WTC11 (cell line): ENCODE data around the gene FAM174B. TPM values are rescaled to one million over a fixed set of nuclear protein-coding genes. Genes with fewer than 3 reads are reported as not detected.

Source experiments
- ATAC-seq: fragments of 200-7000 bp; cut with Tn5 transposase; 2 replicates; pipeline ENCODE4 v1.10.0; 2021; ENCODE audit warnings: mild to moderate bottlenecking, moderate library complexity
- CTCF ChIA-PET: fragments of 300-600 bp; sonication (Branson Sonifier 250); formaldehyde crosslinking; loops from one replicate; lab custom pipeline; 2021; ENCODE audit warnings: antibody characterized with exemption; lab: Charles Lee
- POLR2A ChIA-PET: fragments of 350-600 bp; sonication (Branson Sonifier 250); formaldehyde crosslinking; loops from one replicate; lab custom pipeline; 2021; ENCODE audit warnings: antibody characterized with exemption; lab: Charles Lee
- DNase-seq: peaks from one replicate; pipeline ENCODE4 v3.0.0; 2021; ENCODE audit warnings: low spot score
- H3K27ac Mint-ChIP-seq: 2 replicates; pipeline ENCODE4 v1.8.0; 2021; ENCODE audit warnings: mixed read lengths
- H3K27me3 Mint-ChIP-seq: 2 replicates; pipeline ENCODE4 v1.8.0; 2021; ENCODE audit warnings: low read depth, mild to moderate bottlenecking, moderate library complexity, mixed read lengths
- H3K36me3 Mint-ChIP-seq: 2 replicates; pipeline ENCODE4 v1.8.0; 2021; ENCODE audit warnings: mixed read lengths
- H3K4me1 Mint-ChIP-seq: 2 replicates; pipeline ENCODE4 v1.8.0; 2022; ENCODE audit warnings: mixed read lengths
- H3K4me3 Mint-ChIP-seq: 2 replicates; pipeline ENCODE4 v1.8.0; 2021; ENCODE audit warnings: mild to moderate bottlenecking, moderate library complexity, mixed read lengths
- H3K9me3 Mint-ChIP-seq: 2 replicates; pipeline ENCODE4 v1.8.0; 2021; ENCODE audit warnings: mixed read lengths
- ESRRA ChIP-seq: sonication (generic); formaldehyde crosslinking; IDR thresholded peaks from 2 replicates; pipeline ENCODE4 v1.8.1; 2022; ENCODE audit warnings: mild to moderate bottlenecking, missing genetic modification reagents, borderline replicate concordance
- GTF2I ChIP-seq: fragments of 250-450 bp; sonication (Bioruptor Pico); conservative IDR thresholded peaks from 2 replicates; pipeline ENCODE4 v1.4.0; 2021; ENCODE audit warnings: mild to moderate bottlenecking
- HMGA2 ChIP-seq: fragments of 250-450 bp; sonication (Bioruptor Pico); IDR thresholded peaks from 2 replicates; pipeline ENCODE4 v1.4.0; 2021; ENCODE audit warnings: mild to moderate bottlenecking, moderate library complexity
- IRF1 ChIP-seq: sonication (generic); formaldehyde crosslinking; IDR thresholded peaks from 2 replicates; pipeline ENCODE4 v1.8.0; 2023; ENCODE audit warnings: missing genetic modification reagents
- OVOL2 ChIP-seq: fragments of 250-450 bp; sonication (Bioruptor Pico); IDR thresholded peaks from 2 replicates; pipeline ENCODE4 v1.9.0; 2021; ENCODE audit warnings: mild to moderate bottlenecking, borderline replicate concordance
- RORB ChIP-seq: fragments of 250-450 bp; sonication (Bioruptor Pico); IDR thresholded peaks from 2 replicates; pipeline ENCODE4 v1.9.0; 2021; ENCODE audit warnings: mild to moderate bottlenecking
- TEAD4 ChIP-seq: sonication (generic); formaldehyde crosslinking; IDR thresholded peaks from 2 replicates; pipeline ENCODE4 v1.8.0; 2022; ENCODE audit warnings: mild to moderate bottlenecking, missing genetic modification reagents
- ZNF219 ChIP-seq: sonication (generic); formaldehyde crosslinking; IDR thresholded peaks from 2 replicates; pipeline ENCODE4 v1.8.0; 2023; ENCODE audit warnings: missing genetic modification reagents, mild to moderate bottlenecking, borderline replicate concordance
- ZNF396 ChIP-seq: fragments of 250-450 bp; sonication (Bioruptor Pico); IDR thresholded peaks from 2 replicates; pipeline ENCODE4 v1.8.0; 2021; ENCODE audit warnings: mild to moderate bottlenecking, moderate library complexity, borderline replicate concordance
- total RNA-seq: library from RNA; stranded (reverse); gene quantifications from 3 replicates; pipeline ENCODE4 v1.2.3, GENCODE V29; 2021
- TF ChIP-seq, protein P1 (sequence below): sonication (generic); formaldehyde crosslinking; IDR thresholded peaks from 2 replicates; pipeline ENCODE4 v1.8.1; 2022; ENCODE audit warnings: mild to moderate bottlenecking, missing genetic modification reagents, moderate library complexity, borderline replicate concordance
- TF ChIP-seq, protein P2 (sequence below): sonication (generic); formaldehyde crosslinking; IDR thresholded peaks from 2 replicates; pipeline ENCODE4 v1.8.1; 2023; ENCODE audit warnings: mild to moderate bottlenecking, moderate library complexity, missing genetic modification reagents
- TF ChIP-seq, protein P3 (sequence below): fragments of 250-450 bp; sonication (Bioruptor Pico); IDR thresholded peaks from 2 replicates; pipeline ENCODE4 v1.9.0; 2021; ENCODE audit warnings: mild to moderate bottlenecking
- TF ChIP-seq, protein P4 (sequence below): fragments of 250-450 bp; sonication (Bioruptor Pico); IDR thresholded peaks from 2 replicates; pipeline ENCODE4 v2.1.2; 2022; ENCODE audit warnings: mild to moderate bottlenecking, moderate library complexity
- TF ChIP-seq, protein P5 (sequence below): sonication (generic); formaldehyde crosslinking; IDR thresholded peaks from 2 replicates; pipeline ENCODE4 v1.8.1; 2023; ENCODE audit warnings: mild to moderate bottlenecking, missing genetic modification reagents
- TF ChIP-seq, protein P6 (sequence below): sonication (generic); formaldehyde crosslinking; IDR thresholded peaks from 2 replicates; pipeline ENCODE4 v1.8.0; 2022; ENCODE audit warnings: mild to moderate bottlenecking, missing genetic modification reagents
- TF ChIP-seq, protein P7 (sequence below): sonication (generic); formaldehyde crosslinking; IDR thresholded peaks from 2 replicates; pipeline ENCODE4 v1.8.1; 2022; ENCODE audit warnings: low read depth, missing genetic modification reagents, borderline replicate concordance

The FAM174B gene
- total RNA-seq, 1 experiment from 2014 or later, result 22.1 TPM

GRCh38 chr15:92677999-92678398 is 22.4 kb upstream of the FAM174B start (continued):
- TF ChIP-seq, protein P1, sequence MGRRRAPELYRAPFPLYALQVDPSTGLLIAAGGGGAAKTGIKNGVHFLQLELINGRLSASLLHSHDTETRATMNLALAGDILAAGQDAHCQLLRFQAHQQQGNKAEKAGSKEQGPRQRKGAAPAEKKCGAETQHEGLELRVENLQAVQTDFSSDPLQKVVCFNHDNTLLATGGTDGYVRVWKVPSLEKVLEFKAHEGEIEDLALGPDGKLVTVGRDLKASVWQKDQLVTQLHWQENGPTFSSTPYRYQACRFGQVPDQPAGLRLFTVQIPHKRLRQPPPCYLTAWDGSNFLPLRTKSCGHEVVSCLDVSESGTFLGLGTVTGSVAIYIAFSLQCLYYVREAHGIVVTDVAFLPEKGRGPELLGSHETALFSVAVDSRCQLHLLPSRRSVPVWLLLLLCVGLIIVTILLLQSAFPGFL (CRISPR knock-in tag), result no peak
- TF ChIP-seq RORB (CRISPR knock-in tag) (no peak), ESRRA (no peak), IRF1 (CRISPR knock-in tag) (no peak), OVOL2 (CRISPR knock-in tag) (no peak), TEAD4 (no peak), GTF2I (no peak), ZNF396 (no peak), HMGA2 (CRISPR knock-in tag) (no peak)
- TF ChIP-seq, protein P2, sequence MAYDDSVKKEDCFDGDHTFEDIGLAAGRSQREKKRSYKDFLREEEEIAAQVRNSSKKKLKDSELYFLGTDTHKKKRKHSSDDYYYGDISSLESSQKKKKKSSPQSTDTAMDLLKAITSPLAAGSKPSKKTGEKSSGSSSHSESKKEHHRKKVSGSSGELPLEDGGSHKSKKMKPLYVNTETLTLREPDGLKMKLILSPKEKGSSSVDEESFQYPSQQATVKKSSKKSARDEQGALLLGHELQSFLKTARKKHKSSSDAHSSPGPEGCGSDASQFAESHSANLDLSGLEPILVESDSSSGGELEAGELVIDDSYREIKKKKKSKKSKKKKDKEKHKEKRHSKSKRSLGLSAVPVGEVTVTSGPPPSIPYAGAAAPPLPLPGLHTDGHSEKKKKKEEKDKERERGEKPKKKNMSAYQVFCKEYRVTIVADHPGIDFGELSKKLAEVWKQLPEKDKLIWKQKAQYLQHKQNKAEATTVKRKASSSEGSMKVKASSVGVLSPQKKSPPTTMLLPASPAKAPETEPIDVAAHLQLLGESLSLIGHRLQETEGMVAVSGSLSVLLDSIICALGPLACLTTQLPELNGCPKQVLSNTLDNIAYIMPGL (CRISPR knock-in tag), result no peak
- TF ChIP-seq, protein P3, sequence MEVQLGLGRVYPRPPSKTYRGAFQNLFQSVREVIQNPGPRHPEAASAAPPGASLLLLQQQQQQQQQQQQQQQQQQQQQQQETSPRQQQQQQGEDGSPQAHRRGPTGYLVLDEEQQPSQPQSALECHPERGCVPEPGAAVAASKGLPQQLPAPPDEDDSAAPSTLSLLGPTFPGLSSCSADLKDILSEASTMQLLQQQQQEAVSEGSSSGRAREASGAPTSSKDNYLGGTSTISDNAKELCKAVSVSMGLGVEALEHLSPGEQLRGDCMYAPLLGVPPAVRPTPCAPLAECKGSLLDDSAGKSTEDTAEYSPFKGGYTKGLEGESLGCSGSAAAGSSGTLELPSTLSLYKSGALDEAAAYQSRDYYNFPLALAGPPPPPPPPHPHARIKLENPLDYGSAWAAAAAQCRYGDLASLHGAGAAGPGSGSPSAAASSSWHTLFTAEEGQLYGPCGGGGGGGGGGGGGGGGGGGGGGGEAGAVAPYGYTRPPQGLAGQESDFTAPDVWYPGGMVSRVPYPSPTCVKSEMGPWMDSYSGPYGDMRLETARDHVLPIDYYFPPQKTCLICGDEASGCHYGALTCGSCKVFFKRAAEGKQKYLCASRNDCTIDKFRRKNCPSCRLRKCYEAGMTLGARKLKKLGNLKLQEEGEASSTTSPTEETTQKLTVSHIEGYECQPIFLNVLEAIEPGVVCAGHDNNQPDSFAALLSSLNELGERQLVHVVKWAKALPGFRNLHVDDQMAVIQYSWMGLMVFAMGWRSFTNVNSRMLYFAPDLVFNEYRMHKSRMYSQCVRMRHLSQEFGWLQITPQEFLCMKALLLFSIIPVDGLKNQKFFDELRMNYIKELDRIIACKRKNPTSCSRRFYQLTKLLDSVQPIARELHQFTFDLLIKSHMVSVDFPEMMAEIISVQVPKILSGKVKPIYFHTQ (CRISPR knock-in tag), result no peak
- TF ChIP-seq, protein P4, sequence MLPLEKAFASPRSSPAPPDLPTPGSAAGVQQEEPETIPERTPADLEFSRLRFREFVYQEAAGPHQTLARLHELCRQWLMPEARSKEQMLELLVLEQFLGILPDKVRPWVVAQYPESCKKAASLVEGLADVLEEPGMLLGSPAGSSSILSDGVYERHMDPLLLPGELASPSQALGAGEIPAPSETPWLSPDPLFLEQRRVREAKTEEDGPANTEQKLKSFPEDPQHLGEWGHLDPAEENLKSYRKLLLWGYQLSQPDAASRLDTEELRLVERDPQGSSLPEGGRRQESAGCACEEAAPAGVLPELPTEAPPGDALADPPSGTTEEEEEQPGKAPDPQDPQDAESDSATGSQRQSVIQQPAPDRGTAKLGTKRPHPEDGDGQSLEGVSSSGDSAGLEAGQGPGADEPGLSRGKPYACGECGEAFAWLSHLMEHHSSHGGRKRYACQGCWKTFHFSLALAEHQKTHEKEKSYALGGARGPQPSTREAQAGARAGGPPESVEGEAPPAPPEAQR (CRISPR knock-in tag), result no peak
- TF ChIP-seq, protein P5, sequence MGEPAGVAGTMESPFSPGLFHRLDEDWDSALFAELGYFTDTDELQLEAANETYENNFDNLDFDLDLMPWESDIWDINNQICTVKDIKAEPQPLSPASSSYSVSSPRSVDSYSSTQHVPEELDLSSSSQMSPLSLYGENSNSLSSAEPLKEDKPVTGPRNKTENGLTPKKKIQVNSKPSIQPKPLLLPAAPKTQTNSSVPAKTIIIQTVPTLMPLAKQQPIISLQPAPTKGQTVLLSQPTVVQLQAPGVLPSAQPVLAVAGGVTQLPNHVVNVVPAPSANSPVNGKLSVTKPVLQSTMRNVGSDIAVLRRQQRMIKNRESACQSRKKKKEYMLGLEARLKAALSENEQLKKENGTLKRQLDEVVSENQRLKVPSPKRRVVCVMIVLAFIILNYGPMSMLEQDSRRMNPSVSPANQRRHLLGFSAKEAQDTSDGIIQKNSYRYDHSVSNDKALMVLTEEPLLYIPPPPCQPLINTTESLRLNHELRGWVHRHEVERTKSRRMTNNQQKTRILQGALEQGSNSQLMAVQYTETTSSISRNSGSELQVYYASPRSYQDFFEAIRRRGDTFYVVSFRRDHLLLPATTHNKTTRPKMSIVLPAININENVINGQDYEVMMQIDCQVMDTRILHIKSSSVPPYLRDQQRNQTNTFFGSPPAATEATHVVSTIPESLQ (CRISPR knock-in tag), result no peak
- TF ChIP-seq, protein P6, sequence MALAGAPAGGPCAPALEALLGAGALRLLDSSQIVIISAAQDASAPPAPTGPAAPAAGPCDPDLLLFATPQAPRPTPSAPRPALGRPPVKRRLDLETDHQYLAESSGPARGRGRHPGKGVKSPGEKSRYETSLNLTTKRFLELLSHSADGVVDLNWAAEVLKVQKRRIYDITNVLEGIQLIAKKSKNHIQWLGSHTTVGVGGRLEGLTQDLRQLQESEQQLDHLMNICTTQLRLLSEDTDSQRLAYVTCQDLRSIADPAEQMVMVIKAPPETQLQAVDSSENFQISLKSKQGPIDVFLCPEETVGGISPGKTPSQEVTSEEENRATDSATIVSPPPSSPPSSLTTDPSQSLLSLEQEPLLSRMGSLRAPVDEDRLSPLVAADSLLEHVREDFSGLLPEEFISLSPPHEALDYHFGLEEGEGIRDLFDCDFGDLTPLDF (CRISPR knock-in tag), result no peak

DNA sequence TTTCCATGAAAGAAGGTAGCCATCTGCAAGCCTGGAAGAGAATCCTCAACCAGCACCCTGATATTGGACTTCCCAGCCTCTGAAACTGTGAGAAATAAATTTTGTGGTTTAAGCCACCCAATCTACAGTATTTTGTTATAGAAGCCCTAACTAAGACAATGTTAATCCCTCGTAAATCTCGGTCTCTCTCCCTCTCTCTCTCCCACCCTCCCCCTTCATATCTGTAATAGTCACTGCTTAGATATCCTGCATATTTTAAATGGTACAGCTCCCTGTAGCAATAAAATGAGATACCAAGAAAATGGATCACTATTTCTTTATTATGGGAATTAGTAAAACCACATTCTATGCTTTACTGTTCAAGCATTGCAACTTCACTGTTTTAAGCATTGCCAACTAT is 21.0 kb upstream of the FAM174B start:
- Mint-ChIP-seq H3K9me3 (peaks cover 3% of the 10 kb centered on the region; the same call in 1 of the 2 replicates), H3K4me3 (no peak overlapping the region), H3K27me3 (peaks cover 37% of the 10 kb centered on the region), H3K4me1 (peaks cover 6% of the 10 kb centered on the region; the same call in 1 of the 2 replicates), H3K36me3 (no peaks in the 10 kb centered on the region), H3K27ac (no peak overlapping the region)
- DNase-seq, result no peak
- no peak for ATAC-seq
- ChIA-PET CTCF (no interaction called here), POLR2A (interaction anchor here (0.5 kb wide), 1 partner anchor 187 kb away, joined by 3 read pairs; no protein-coding TSS in a partner anchor)
- TF ChIP-seq, protein P7, sequence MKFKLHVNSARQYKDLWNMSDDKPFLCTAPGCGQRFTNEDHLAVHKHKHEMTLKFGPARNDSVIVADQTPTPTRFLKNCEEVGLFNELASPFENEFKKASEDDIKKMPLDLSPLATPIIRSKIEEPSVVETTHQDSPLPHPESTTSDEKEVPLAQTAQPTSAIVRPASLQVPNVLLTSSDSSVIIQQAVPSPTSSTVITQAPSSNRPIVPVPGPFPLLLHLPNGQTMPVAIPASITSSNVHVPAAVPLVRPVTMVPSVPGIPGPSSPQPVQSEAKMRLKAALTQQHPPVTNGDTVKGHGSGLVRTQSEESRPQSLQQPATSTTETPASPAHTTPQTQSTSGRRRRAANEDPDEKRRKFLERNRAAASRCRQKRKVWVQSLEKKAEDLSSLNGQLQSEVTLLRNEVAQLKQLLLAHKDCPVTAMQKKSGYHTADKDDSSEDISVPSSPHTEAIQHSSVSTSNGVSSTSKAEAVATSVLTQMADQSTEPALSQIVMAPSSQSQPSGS, result no peak
- no peak for TF ChIP-seq ZNF219 (CRISPR knock-in tag)
